HEK293 (cell line): Measurements from ENCODE around the gene ZRANB1.
"Not testable (repeated sequence)": the region's sequence is repeated elsewhere in the genome, so short reads cannot be mapped to it uniquely, and the experiment has no call there.

Source experiments
- CTCF ChIA-PET: fragments of 350-600 bp; formaldehyde crosslinking; extraction: SDS; loops from one replicate; lab custom pipeline; 2021; ENCODE audit warnings: antibody characterized with exemption; lab: Yijun Ruan, JAX
- POLR2A ChIA-PET: fragments of 300-600 bp; formaldehyde crosslinking; extraction: SDS; loops from one replicate; lab custom pipeline; 2020; ENCODE audit warnings: antibody characterized with exemption, inconsistent platforms; lab: Yijun Ruan, JAX
- H3K27ac ChIP-seq: fragments of 200-500 bp; sonication (Bioruptor generic); 2 replicates; pipeline ENCODE4 v1.5.1; 2014; ENCODE audit warnings: low read depth, low read length, control low read depth, inconsistent platforms; ENCODE audit errors: extremely low read depth
- H3K36me3 ChIP-seq, 2 experiments: fragments of 200-500 bp in 1 of 2; sonication (Bioruptor generic) in 1 of 2; 1 replicate in 1 of 2; 2 replicates in 1 of 2; pipeline ENCODE4 v1.5.1; 2014 to 2017; ENCODE audit warnings: inconsistent platforms in 2 of 2, low read length in 2 of 2; ENCODE audit not compliant: control insufficient read depth in 2 of 2, insufficient read depth in 1 of 2
- H3K4me1 ChIP-seq: fragments of 200-500 bp; sonication (Bioruptor generic); 2 replicates; pipeline ENCODE4 v1.5.1; 2014; ENCODE audit warnings: mild to moderate bottlenecking, low read length, inconsistent platforms; ENCODE audit not compliant: control insufficient read depth, insufficient read depth
- H3K4me3 ChIP-seq: 2 replicates; pipeline ENCODE4 v1.5.1; 2011; ENCODE audit warnings: low read depth, mild to moderate bottlenecking, control low read depth, low read length, moderate library complexity
- H3K9me3 ChIP-seq: fragments of 200-500 bp; sonication (Bioruptor generic); 2 replicates; pipeline ENCODE4 v1.5.1; 2014; ENCODE audit warnings: low read depth, low read length, inconsistent platforms; ENCODE audit not compliant: control insufficient read depth, insufficient read depth
- PBX3 ChIP-seq: sonication (generic); formaldehyde crosslinking; IDR thresholded peaks from 2 replicates; pipeline ENCODE4 v1.8.1; 2022; ENCODE audit warnings: mild to moderate bottlenecking, moderate library complexity, missing genetic modification reagents
- SALL2 ChIP-seq: fragments of 450-650 bp; formaldehyde crosslinking; IDR thresholded peaks from 2 replicates; pipeline ENCODE4 v1.5.0; 2017; ENCODE audit warnings: missing biosample characterization, mild to moderate bottlenecking, missing genetic modification characterization, borderline replicate concordance
- SCRT2 ChIP-seq: fragments of 450-650 bp; formaldehyde crosslinking; IDR thresholded peaks from 2 replicates; pipeline ENCODE4 v1.5.1; 2016; ENCODE audit warnings: missing biosample characterization, missing genetic modification characterization
- SP7 ChIP-seq: fragments of 450-650 bp; formaldehyde crosslinking; IDR thresholded peaks from 2 replicates; pipeline ENCODE4 v1.5.1; 2016; ENCODE audit warnings: missing biosample characterization, missing genetic modification characterization
- YY1 ChIP-seq: fragments of 450-650 bp; formaldehyde crosslinking; IDR thresholded peaks from 2 replicates; pipeline ENCODE4 v1.5.1; 2018; ENCODE audit warnings: missing biosample characterization, missing genetic modification characterization
- ZBTB11 ChIP-seq: fragments of 450-650 bp; formaldehyde crosslinking; conservative IDR thresholded peaks from 2 replicates; pipeline ENCODE4 v1.5.1; 2016; ENCODE audit warnings: low read depth, missing biosample characterization, missing genetic modification characterization
- ZNF121 ChIP-seq: fragments of 450-650 bp; formaldehyde crosslinking; IDR thresholded peaks from 2 replicates; pipeline ENCODE4 v1.5.1; 2016; ENCODE audit warnings: missing biosample characterization, missing genetic modification characterization
- ZNF132 ChIP-seq: fragments of 450-650 bp; formaldehyde crosslinking; IDR thresholded peaks from 2 replicates; pipeline ENCODE4 v1.5.1; 2017; ENCODE audit warnings: missing biosample characterization, missing genetic modification characterization, borderline replicate concordance
- ZNF140 ChIP-seq: fragments of 450-650 bp; formaldehyde crosslinking; IDR thresholded peaks from 2 replicates; pipeline ENCODE4 v1.5.1; 2016; ENCODE audit warnings: missing biosample characterization, missing genetic modification characterization
- ZNF335 ChIP-seq: fragments of 450-650 bp; formaldehyde crosslinking; conservative IDR thresholded peaks from 2 replicates; pipeline ENCODE4 v1.5.1; 2016; ENCODE audit warnings: missing biosample characterization, missing genetic modification characterization
- ZNF398 ChIP-seq: fragments of 450-650 bp; formaldehyde crosslinking; IDR thresholded peaks from 2 replicates; pipeline ENCODE4 v1.5.1; 2017; ENCODE audit warnings: missing biosample characterization, missing genetic modification characterization
- ZNF449 ChIP-seq: fragments of 450-650 bp; formaldehyde crosslinking; IDR thresholded peaks from 2 replicates; pipeline ENCODE4 v1.5.1; 2017; ENCODE audit warnings: missing biosample characterization, mild to moderate bottlenecking, missing genetic modification characterization, moderate library complexity
- ZNF501 ChIP-seq: fragments of 450-650 bp; formaldehyde crosslinking; IDR thresholded peaks from 2 replicates; pipeline ENCODE4 v1.5.1; 2016; ENCODE audit warnings: missing biosample characterization, missing genetic modification characterization

Gene ZRANB1

GRCh38 chr10:124913167-124913566 is 28.8 kb upstream of the ZRANB1 start:
- Histone ChIP-seq H3K27ac (no peak overlapping the region), H3K36me3 (no peaks in the 10 kb centered on the region), H3K9me3 (no peaks in the 10 kb centered on the region), H3K4me1 (no peaks in the 10 kb centered on the region; the same call in 1 of the 2 replicates), H3K4me3 (no peak overlapping the region)
- no peak for TF ChIP-seq ZNF132
- no peak for TF ChIP-seq YY1 (tag by site-specific recombination)
- POLR2A ChIA-PET = no interaction called here
- CTCF ChIA-PET = no interaction called here

- CTCF ChIA-PET = not testable (repeated sequence)
Measured at GRCh38 chr10:124914398-124914797, 27.5 kb upstream of the ZRANB1 start.

GRCh38 chr10:124916098-124916584 is 25.8 kb upstream of the ZRANB1 start:
- H3K4me3 ChIP-seq = peak overlapping the region; percentile 83
- ChIA-PET POLR2A (interaction anchor here (0.6 to 2.1 kb wide), 9 partner anchors 10 to 497 kb away, joined by 3 to 7 read pairs (median 4); partner anchors contain the start of genes ABRAXAS2 and EEF1AKMT2), CTCF (no interaction called here)
- TF ChIP-seq ZNF335 (tag by site-specific recombination) (peak; percentile 51; the same call in 1 of the 2 replicates), ZNF121 (tag by site-specific recombination) (no peak), ZNF449 (0 out of 2 replicates have a peak, but pooled peaks have one; percentile 1), PBX3 (CRISPR knock-in tag) (no peak), ZNF140 (tag by site-specific recombination) (no peak)
- H3K9me3 ChIP-seq = no peaks in the 10 kb centered on the region
- H3K36me3 ChIP-seq = no peaks in the 10 kb centered on the region; a peak in 1 of 3 replicates
- peak overlapping the region; percentile 33; the same call in 1 of the 2 replicates for H3K27ac ChIP-seq
- no peaks in the 10 kb centered on the region; the same call in 1 of the 2 replicates for H3K4me1 ChIP-seq

More at GRCh38 chr10:124914398-124914797, 27.5 kb upstream of the ZRANB1 start:
- H3K27ac ChIP-seq, H3K4me3 ChIP-seq, H3K36me3 ChIP-seq, H3K9me3 ChIP-seq, H3K4me1 ChIP-seq: not testable (repeated sequence)
- POLR2A ChIA-PET = interaction anchor here (0.7 kb wide), 2 partner anchors 25 to 829 kb away, joined by 3 to 5 read pairs; no protein-coding TSS in a partner anchor

GRCh38 chr10:124916585-124917427 is 25.1 kb upstream of the ZRANB1 start:
- Histone ChIP-seq H3K4me1 (no peaks in the 10 kb centered on the region; the same call in 1 of the 2 replicates), H3K36me3 (no peaks in the 10 kb centered on the region; a peak in 1 of 3 replicates), H3K4me3 (peak overlapping the region; percentile 83), H3K9me3 (no peaks in the 10 kb centered on the region), H3K27ac (peak overlapping the region; percentile 93)
- POLR2A ChIA-PET = interaction anchor here (0.6 to 2.1 kb wide), 11 partner anchors 9 to 498 kb away, joined by 3 to 7 read pairs (median 4); partner anchors contain the start of genes ABRAXAS2 and EEF1AKMT2
- CTCF ChIA-PET = interaction anchor here (0.8 kb wide), 1 partner anchor 47 kb away, joined by 4 read pairs; no protein-coding TSS in a partner anchor
- TF ChIP-seq SALL2 (tag by site-specific recombination) (no peak), ZNF398 (tag by site-specific recombination) (peak; percentile 14; the same call in 1 of the 2 replicates), SCRT2 (tag by site-specific recombination) (no peak), ZNF501 (peak; percentile 86; the same call in 1 of the 2 replicates), SP7 (tag by site-specific recombination) (peak; percentile 64), ZNF449 (0 out of 2 replicates have a peak, but pooled peaks have one; percentile 7), ZBTB11 (tag by site-specific recombination) (no peak)
